ENCODE measurements around the gene SOHLH1.

GRCh38 chr9:135663857-135664256 is 35.4 kb downstream of the SOHLH1 start:
- TF ChIP-seq POLR2A (IDR thresholded peaks at IDR 0.05; ENCODE audit: borderline replicate concordance, extremely low read depth, insufficient read depth, insufficient read length) (no peak), CTCF (IDR thresholded peaks at IDR 0.05 in 2 of 3, conservative IDR thresholded peaks at IDR 0.05 in 1 of 3; ENCODE audit: borderline replicate concordance in 1 of 3, insufficient read depth in 1 of 3, low read depth in 2 of 3, low read length in 2 of 3) (no peak), ZFX (IDR thresholded peaks at IDR 0.05) (no peak), POLR2AphosphoS5 (IDR thresholded peaks at IDR 0.05; ENCODE audit: low read depth, low read length) (no peak), JUND (IDR thresholded peaks at IDR 0.05) (no peak), EZH2 (IDR thresholded peaks at IDR 0.05) (no peak), MAX (IDR thresholded peaks at IDR 0.05) (no peak), SRF (IDR thresholded peaks at IDR 0.05; ENCODE audit: low read depth) (no peak), REST (IDR thresholded peaks at IDR 0.05; ENCODE audit: low read depth) (no peak), ELF1 (IDR thresholded peaks at IDR 0.05; ENCODE audit: borderline replicate concordance, low read depth) (no peak)

Data from HCT116 (cell line).